Activated CD8-positive, alpha-beta memory T cell treated with anti-CD3 and anti-CD28 coated beads, Interleukin-2, amount 10 ng/mL, durations not matched to agents 7 days and 5 days (primary cell): ENCODE data around the gene DEPDC5. TPM values are rescaled to one million over a fixed set of nuclear protein-coding genes. Genes with fewer than 3 reads are reported as not detected.

ENCODE experiments used
- ATAC-seq: fragments of 150-1000 bp; cut with Tn5 transposase; one replicate; pipeline ENCODE4 v1.10.0; 2021; ENCODE audit warnings: moderate library complexity
- CTCF ChIA-PET: fragments of 350-600 bp; sonication (Branson Sonifier 250); formaldehyde crosslinking; loops from one replicate; lab custom pipeline; 2021; ENCODE audit warnings: antibody characterized with exemption; lab: Charles Lee
- DNase-seq: peaks from one replicate; pipeline ENCODE4 v3.0.0-alpha.2; 2020
- H3K27ac Mint-ChIP-seq: one replicate; pipeline ENCODE4 v1.8.0; 2021; ENCODE audit warnings: mild to moderate bottlenecking, mixed read lengths
- H3K27me3 Mint-ChIP-seq: one replicate; pipeline ENCODE4 v1.8.0; 2021; ENCODE audit warnings: mixed read lengths
- H3K36me3 Mint-ChIP-seq: one replicate; pipeline ENCODE4 v1.8.0; 2021; ENCODE audit warnings: mild to moderate bottlenecking, mixed read lengths
- H3K4me1 Mint-ChIP-seq: one replicate; pipeline ENCODE4 v1.8.0; 2021; ENCODE audit warnings: mixed read lengths
- H3K4me3 Mint-ChIP-seq: one replicate; pipeline ENCODE4 v1.8.0; 2021; ENCODE audit warnings: mild to moderate bottlenecking, moderate library complexity, mixed read lengths
- H3K9me3 Mint-ChIP-seq: one replicate; pipeline ENCODE4 v1.8.0; 2022; ENCODE audit warnings: low read depth, mixed read lengths
- total RNA-seq, 2 experiments: library from RNA; stranded (reverse); gene quantifications; one replicate each; pipeline ENCODE4 v1.2.3, GENCODE V29; 2021

DEPDC5 gene
- total RNA-seq, 2 experiments from 2014 or later: 45.7 to 50.3 TPM

- Mint-ChIP-seq H3K4me3 (no peak overlapping the region), H3K36me3 (peaks cover 46% of the 10 kb centered on the region), H3K27me3 (no peaks in the 10 kb centered on the region), H3K4me1 (no peaks in the 10 kb centered on the region), H3K27ac (no peak overlapping the region), H3K9me3 (no peaks in the 10 kb centered on the region)
- ATAC-seq (no peak), DNase-seq (no peak)
- CTCF ChIA-PET: no interaction called here
Observed at GRCh38 chr22:31848411-31848810, 94.6 kb downstream of the DEPDC5 start.

- Mint-ChIP-seq H3K36me3 (peaks cover 39% of the 10 kb centered on the region), H3K27ac (no peak overlapping the region)
- CTCF ChIA-PET: no interaction called here
Observed at GRCh38 chr22:31850135-31850534, 96.3 kb downstream of the DEPDC5 start.

GRCh38 chr22:31852691-31853421 lies 99.0 kb downstream of the DEPDC5 start:
- no peak for DNase-seq
- no peaks in the 10 kb centered on the region for H3K4me1 Mint-ChIP-seq
- no peak overlapping the region for H3K4me3 Mint-ChIP-seq
- no peak for ATAC-seq
- H3K9me3 Mint-ChIP-seq: no peaks in the 10 kb centered on the region
- H3K27ac Mint-ChIP-seq: no peak overlapping the region
- no peaks in the 10 kb centered on the region for H3K27me3 Mint-ChIP-seq
- CTCF ChIA-PET: interaction anchor here (0.8 kb wide), 1 partner anchor 187 kb away, joined by 3 read pairs; no protein-coding TSS in a partner anchor
- peaks cover 19% of the 10 kb centered on the region for H3K36me3 Mint-ChIP-seq

More at GRCh38 chr22:31850135-31850534, 96.3 kb downstream of the DEPDC5 start:
- no peak overlapping the region for H3K4me3 Mint-ChIP-seq
- ATAC-seq (no peak), DNase-seq (no peak)
- H3K9me3 Mint-ChIP-seq: no peaks in the 10 kb centered on the region
- H3K27me3 Mint-ChIP-seq: no peaks in the 10 kb centered on the region
- no peaks in the 10 kb centered on the region for H3K4me1 Mint-ChIP-seq

- DNase-seq (no peak), ATAC-seq (no peak)
- Mint-ChIP-seq H3K9me3 (no peaks in the 10 kb centered on the region), H3K36me3 (peaks cover 11% of the 10 kb centered on the region), H3K4me1 (no peaks in the 10 kb centered on the region), H3K4me3 (no peak overlapping the region), H3K27ac (no peak overlapping the region), H3K27me3 (no peaks in the 10 kb centered on the region)
- CTCF ChIA-PET: no interaction called here
Observed at GRCh38 chr22:31853736-31854495, 100.1 kb downstream of the DEPDC5 start.

GRCh38 chr22:31857247-31857646 lies 103.4 kb downstream of the DEPDC5 start:
- H3K27ac Mint-ChIP-seq: no peak overlapping the region
- CTCF ChIA-PET: interaction anchor here (1.0 kb wide), 2 partner anchors 11 to 51 kb away, joined by 3 to 4 read pairs; no protein-coding TSS in a partner anchor
- H3K27me3 Mint-ChIP-seq: no peaks in the 10 kb centered on the region
- no peak overlapping the region for H3K4me3 Mint-ChIP-seq
- no peak for DNase-seq
- no peaks in the 10 kb centered on the region for H3K9me3 Mint-ChIP-seq
- no peak for ATAC-seq
- H3K36me3 Mint-ChIP-seq: peaks cover 3% of the 10 kb centered on the region
- H3K4me1 Mint-ChIP-seq: peaks cover 6% of the 10 kb centered on the region

- DNase-seq (no peak), ATAC-seq (no peak)
- Mint-ChIP-seq H3K36me3 (peaks cover 1% of the 10 kb centered on the region), H3K4me3 (no peak overlapping the region), H3K9me3 (no peaks in the 10 kb centered on the region), H3K27me3 (no peaks in the 10 kb centered on the region), H3K27ac (no peak overlapping the region), H3K4me1 (peaks cover 6% of the 10 kb centered on the region)
- CTCF ChIA-PET: interaction anchor here (0.6 kb wide), 1 partner anchor 939 kb away, joined by 4 read pairs; no protein-coding TSS in a partner anchor
Observed at GRCh38 chr22:31861226-31861840, 107.5 kb downstream of the DEPDC5 start.

GRCh38 chr22:31866918-31867317 lies 113.1 kb downstream of the DEPDC5 start:
- H3K9me3 Mint-ChIP-seq: no peaks in the 10 kb centered on the region
- no peaks in the 10 kb centered on the region for H3K27me3 Mint-ChIP-seq
- CTCF ChIA-PET: no interaction called here
- H3K4me1 Mint-ChIP-seq: no peaks in the 10 kb centered on the region
- ATAC-seq: no peak
- H3K36me3 Mint-ChIP-seq: peaks cover 11% of the 10 kb centered on the region
- no peak overlapping the region for H3K27ac Mint-ChIP-seq
- H3K4me3 Mint-ChIP-seq: no peak overlapping the region
- no peak for DNase-seq

- no peaks in the 10 kb centered on the region for H3K9me3 Mint-ChIP-seq
- no peak for DNase-seq
- CTCF ChIA-PET: interaction anchor here (1.2 kb wide), 1 partner anchor 202 kb away, joined by 3 read pairs; no protein-coding TSS in a partner anchor
- H3K27ac Mint-ChIP-seq: no peak overlapping the region
- H3K27me3 Mint-ChIP-seq: no peaks in the 10 kb centered on the region
- no peak for ATAC-seq
- H3K4me1 Mint-ChIP-seq: no peaks in the 10 kb centered on the region
- H3K36me3 Mint-ChIP-seq: peaks cover 11% of the 10 kb centered on the region
- H3K4me3 Mint-ChIP-seq: no peak overlapping the region
Observed at GRCh38 chr22:31867386-31868153, 113.8 kb downstream of the DEPDC5 start.

- H3K9me3 Mint-ChIP-seq: no peaks in the 10 kb centered on the region
- no peak for ATAC-seq
- no peak overlapping the region for H3K4me3 Mint-ChIP-seq
- no peaks in the 10 kb centered on the region for H3K27me3 Mint-ChIP-seq
- no peak for DNase-seq
- peaks cover 21% of the 10 kb centered on the region for H3K36me3 Mint-ChIP-seq
- peaks cover 9% of the 10 kb centered on the region for H3K4me1 Mint-ChIP-seq
- CTCF ChIA-PET: no interaction called here
- no peak overlapping the region for H3K27ac Mint-ChIP-seq
Observed at GRCh38 chr22:31869739-31870138, 115.9 kb downstream of the DEPDC5 start.

GRCh38 chr22:31870890-31871289 lies 117.1 kb downstream of the DEPDC5 start:
- peaks cover 21% of the 10 kb centered on the region for H3K36me3 Mint-ChIP-seq
- CTCF ChIA-PET: no interaction called here
- H3K9me3 Mint-ChIP-seq: no peaks in the 10 kb centered on the region
- H3K4me3 Mint-ChIP-seq: no peak overlapping the region
- ATAC-seq (no peak), DNase-seq (no peak)
- no peak overlapping the region for H3K27ac Mint-ChIP-seq
- H3K27me3 Mint-ChIP-seq: no peaks in the 10 kb centered on the region
- peaks cover 9% of the 10 kb centered on the region for H3K4me1 Mint-ChIP-seq

- DNase-seq (no peak), ATAC-seq (no peak)
- CTCF ChIA-PET: interaction anchor here (1.1 to 1.7 kb wide), 4 partner anchors 11 to 82 kb away, joined by 3 to 8 read pairs (median 4); no protein-coding TSS in a partner anchor
- H3K9me3 Mint-ChIP-seq: no peaks in the 10 kb centered on the region
- H3K36me3 Mint-ChIP-seq: peaks cover 23% of the 10 kb centered on the region
- H3K27me3 Mint-ChIP-seq: no peaks in the 10 kb centered on the region
- H3K4me3 Mint-ChIP-seq: no peak overlapping the region
- peaks cover 13% of the 10 kb centered on the region for H3K4me1 Mint-ChIP-seq
- H3K27ac Mint-ChIP-seq: no peak overlapping the region
Observed at GRCh38 chr22:31871480-31871879, 117.7 kb downstream of the DEPDC5 start.

GRCh38 chr22:31872209-31872608 lies 118.4 kb downstream of the DEPDC5 start:
- Mint-ChIP-seq H3K9me3 (no peaks in the 10 kb centered on the region), H3K4me1 (peaks cover 13% of the 10 kb centered on the region)
- ATAC-seq: no peak

GRCh38 chr22:31874821-31875220 lies 121.0 kb downstream of the DEPDC5 start:
- Mint-ChIP-seq H3K27me3 (no peaks in the 10 kb centered on the region), H3K27ac (no peak overlapping the region), H3K36me3 (peaks cover 25% of the 10 kb centered on the region), H3K4me1 (peaks cover 13% of the 10 kb centered on the region), H3K9me3 (no peaks in the 10 kb centered on the region), H3K4me3 (no peak overlapping the region)
- ATAC-seq (no peak), DNase-seq (no peak)
- CTCF ChIA-PET: no interaction called here

More at GRCh38 chr22:31872209-31872608, 118.4 kb downstream of the DEPDC5 start:
- H3K27ac Mint-ChIP-seq: no peak overlapping the region
- peaks cover 20% of the 10 kb centered on the region for H3K36me3 Mint-ChIP-seq
- no peaks in the 10 kb centered on the region for H3K27me3 Mint-ChIP-seq
- CTCF ChIA-PET: interaction anchor here (0.8 to 1.7 kb wide), 5 partner anchors 10 to 98 kb away, joined by 3 to 8 read pairs (median 3); no protein-coding TSS in a partner anchor
- peak; percentile 42 for DNase-seq
- no peak overlapping the region for H3K4me3 Mint-ChIP-seq
